GM21367 (cell line): ENCODE measurements around the gene PACS1.

ENCODE experiments used
- ATAC-seq: cut with Tn5 transposase; IDR thresholded peaks from one replicate; pipeline ENCODE4 v1.9.1; 2021; ENCODE audit not compliant: unreplicated experiment

Gene PACS1

DNA sequence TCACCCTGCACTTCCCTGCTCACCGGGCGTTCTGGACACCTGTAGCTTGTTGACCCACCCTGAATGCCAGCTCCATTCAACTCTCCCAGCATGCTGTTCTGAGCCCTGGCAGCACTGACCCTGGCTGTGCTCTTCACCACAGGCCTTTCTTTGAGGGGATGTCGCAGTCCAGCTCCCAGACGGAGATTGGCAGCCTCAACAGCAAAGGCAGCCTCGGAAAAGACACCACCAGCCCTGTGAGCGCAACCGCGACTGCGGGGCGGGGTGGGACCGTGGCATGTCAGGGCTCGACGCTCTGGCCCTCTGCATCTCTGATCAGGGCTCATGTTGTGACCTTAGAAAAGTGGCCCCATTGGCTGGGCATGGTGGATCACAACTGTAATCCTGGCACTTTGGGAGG, 150.9 kb downstream of the PACS1 start:
- no peak for ATAC-seq

- no peak for ATAC-seq
Observed at GRCh38 chr11:66221726-66222236, 151.7 kb downstream of the PACS1 start.

GRCh38 chr11:66222358-66223149, 152.5 kb downstream of the PACS1 start:
- ATAC-seq, result peak; percentile 74

- no peak for ATAC-seq
Observed at GRCh38 chr11:66224226-66224855, 154.3 kb downstream of the PACS1 start.

DNA sequence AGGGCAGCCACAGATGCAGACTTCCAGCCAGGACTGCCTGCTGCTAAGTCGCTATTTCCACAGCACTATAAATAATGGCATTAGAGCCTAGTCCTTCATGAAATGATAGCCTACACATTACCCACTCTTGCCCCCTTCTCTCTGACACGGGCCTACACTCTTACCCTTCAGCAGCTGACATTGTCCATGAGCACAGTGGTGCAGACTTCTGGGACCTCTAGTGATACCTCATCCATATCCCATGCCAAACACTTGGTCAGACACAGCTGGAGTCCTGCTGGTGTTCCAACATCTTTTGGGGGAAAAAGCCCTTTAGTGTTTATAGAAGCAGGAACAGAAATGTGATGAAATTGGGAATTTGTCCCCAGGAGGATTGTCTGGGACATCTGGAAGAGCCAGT, 155.0 kb downstream of the PACS1 start:
- no peak for ATAC-seq

DNA sequence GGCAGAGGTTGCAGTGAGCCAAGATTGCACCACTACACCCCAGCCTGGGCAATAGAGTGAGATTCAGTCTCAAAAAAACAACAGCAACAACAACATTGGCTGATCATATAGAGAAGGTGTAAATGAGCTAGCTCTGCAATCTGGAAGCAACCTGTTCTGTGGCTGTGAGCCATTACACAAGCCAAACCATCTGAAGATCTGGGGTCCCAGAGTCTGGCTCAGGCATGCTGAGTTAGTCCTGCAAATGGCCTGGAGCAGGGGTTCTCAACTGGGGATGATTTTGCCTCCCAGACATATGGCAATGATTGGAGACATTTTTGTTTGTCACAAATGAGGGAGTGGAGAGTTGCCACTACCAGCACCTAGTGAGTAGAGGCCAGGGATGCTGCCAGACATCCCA, 156.0 kb downstream of the PACS1 start:
- no peak for ATAC-seq

GRCh38 chr11:66227700-66228099, 157.6 kb downstream of the PACS1 start:
- no peak for ATAC-seq

- no peak for ATAC-seq
Observed at GRCh38 chr11:66228521-66228920, 158.4 kb downstream of the PACS1 start.

DNA sequence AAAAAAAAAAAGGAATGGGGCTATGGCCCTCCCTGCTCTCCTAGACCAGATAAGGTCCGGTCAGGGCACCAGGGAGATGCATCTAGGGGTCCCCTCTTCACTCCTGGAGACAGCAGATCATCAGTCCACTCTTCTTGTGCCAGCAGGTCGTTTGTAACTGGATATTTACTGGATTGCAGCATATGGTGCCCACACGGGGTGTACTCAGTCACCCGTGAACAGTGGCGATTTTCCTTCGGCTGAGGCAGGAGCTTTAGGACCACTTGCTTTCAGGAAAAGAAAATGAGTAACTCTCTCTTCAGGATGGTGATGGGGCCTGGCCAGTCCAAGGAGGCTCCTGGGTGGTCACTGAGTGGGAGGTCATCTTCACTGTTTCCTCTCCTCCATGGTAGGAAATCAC, 160.1 kb downstream of the PACS1 start:
- ATAC-seq, result no peak

GRCh38 chr11:66230978-66231377, 160.9 kb downstream of the PACS1 start:
- ATAC-seq, result no peak

- no peak for ATAC-seq
Observed at GRCh38 chr11:66231561-66231960, 161.5 kb downstream of the PACS1 start.

DNA sequence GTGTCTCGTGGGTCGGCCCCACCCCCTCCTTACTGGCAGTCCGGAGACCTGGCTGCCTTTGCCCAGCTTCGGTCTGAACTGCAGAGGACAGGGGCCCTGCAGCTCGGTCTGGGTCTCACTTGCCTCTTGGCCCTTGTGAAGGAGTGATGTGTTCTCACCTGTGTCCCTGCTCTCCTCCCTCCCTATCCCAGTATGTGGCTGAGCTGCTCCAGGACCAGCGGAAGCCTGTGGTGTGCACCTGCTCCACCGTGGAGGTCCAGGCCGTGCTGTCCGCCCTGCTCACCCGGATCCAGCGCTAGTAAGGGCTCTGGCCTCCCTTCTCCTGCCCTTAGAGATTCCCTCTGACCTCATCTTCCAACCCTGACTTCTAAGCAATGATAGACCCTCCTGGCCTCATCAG, 162.7 kb downstream of the PACS1 start:
- no peak for ATAC-seq

GRCh38 chr11:66233301-66233700, 163.2 kb downstream of the PACS1 start:
- no peak for ATAC-seq

GRCh38 chr11:66235141-66235540, 165.1 kb downstream of the PACS1 start:
- no peak for ATAC-seq

- no peak for ATAC-seq
Observed at GRCh38 chr11:66237867-66238266, 167.8 kb downstream of the PACS1 start.

- no peak for ATAC-seq
Observed at GRCh38 chr11:66238786-66239413, 168.8 kb downstream of the PACS1 start.

DNA sequence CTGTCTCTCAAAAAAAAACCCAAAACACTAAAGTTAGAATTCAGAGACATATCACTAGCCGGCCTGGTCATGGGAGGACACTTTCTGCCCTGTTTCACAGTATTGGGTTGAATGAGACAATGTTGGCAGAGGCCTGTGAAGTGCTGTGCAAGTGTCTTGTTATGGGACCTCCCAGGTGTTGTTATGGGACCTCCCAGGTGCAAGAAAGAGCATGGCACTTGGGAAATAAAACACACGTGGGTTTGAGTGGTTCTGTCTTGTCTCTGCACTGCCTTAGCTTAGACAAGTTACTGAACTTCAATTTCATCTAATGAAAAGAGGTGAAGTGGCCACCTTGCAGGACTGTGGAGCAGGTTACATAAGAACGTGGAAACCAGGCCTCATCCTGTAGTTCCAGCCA, 169.4 kb downstream of the PACS1 start:
- ATAC-seq, result no peak

GRCh38 chr11:66239998-66240780, 170.1 kb downstream of the PACS1 start:
- ATAC-seq, result no peak

GRCh38 chr11:66240781-66241136, 170.7 kb downstream of the PACS1 start:
- ATAC-seq, result no peak

- no peak for ATAC-seq
Observed at GRCh38 chr11:66242095-66242765, 172.2 kb downstream of the PACS1 start.
